ENCODE measurements around the gene BCLAF1. TPM values are rescaled to one million over a fixed set of nuclear protein-coding genes. Genes with fewer than 3 reads are reported as not detected.
"Not testable (repeated sequence)": the region's sequence is repeated elsewhere in the genome, so short reads cannot be mapped to it uniquely, and the experiment has no call there.

BCLAF1 gene
- total RNA-seq, 1 donor from 2014 or later = 108 TPM

- DNase-seq = no peak
These were observed 20.2 kb upstream of the BCLAF1 start for GRCh38 chr6:136309729-136310311.

- DNase-seq = no peak
These were observed 19.5 kb upstream of the BCLAF1 start for GRCh38 chr6:136309171-136309570.

GRCh38 chr6:136308469-136308868, 18.8 kb upstream of the BCLAF1 start:
- DNase-seq = not testable (repeated sequence)

GRCh38 chr6:136307351-136307750, 17.7 kb upstream of the BCLAF1 start:
- DNase-seq = no peak

GRCh38 chr6:136306466-136306865, 16.8 kb upstream of the BCLAF1 start:
- DNase-seq = no peak

GRCh38 chr6:136304410-136304809, 14.8 kb upstream of the BCLAF1 start:
- DNase-seq = no peak

GRCh38 chr6:136303516-136303915, 13.9 kb upstream of the BCLAF1 start:
- no peak for DNase-seq

GRCh38 chr6:136294621-136295020, 5.0 kb upstream of the BCLAF1 start:
- no peak for DNase-seq

GRCh38 chr6:136290410-136291010, 864 bp upstream of the BCLAF1 start:
- peak; percentile 91 for DNase-seq

GRCh38 chr6:136289327-136289578, 393 bp downstream of the BCLAF1 start:
- peak; percentile 94 for DNase-seq

GRCh38 chr6:136288566-136289326, 900 bp downstream of the BCLAF1 start:
- DNase-seq = peak; percentile 96

- peak; percentile 16 for DNase-seq
These were observed 4.7 kb downstream of the BCLAF1 start for GRCh38 chr6:136284909-136285308.

- DNase-seq = no peak
These were observed 6.7 kb downstream of the BCLAF1 start for GRCh38 chr6:136282906-136283305.

GRCh38 chr6:136280032-136280609, 9.5 kb downstream of the BCLAF1 start:
- DNase-seq = no peak

- no peak for DNase-seq
These were observed 15.6 kb downstream of the BCLAF1 start for GRCh38 chr6:136274062-136274461.

- DNase-seq = no peak
These were observed 24.5 kb downstream of the BCLAF1 start for GRCh38 chr6:136265101-136265500.

GRCh38 chr6:136262940-136263339, 26.7 kb downstream of the BCLAF1 start:
- DNase-seq = no peak

GRCh38 chr6:136254851-136255466, 34.7 kb downstream of the BCLAF1 start:
- no peak for DNase-seq

GRCh38 chr6:136253734-136254133, 35.9 kb downstream of the BCLAF1 start:
- DNase-seq = no peak

GRCh38 chr6:136252441-136252840, 37.2 kb downstream of the BCLAF1 start:
- DNase-seq = no peak

GRCh38 chr6:136251394-136251793, 38.3 kb downstream of the BCLAF1 start:
- peak; percentile 11 for DNase-seq

- no peak for DNase-seq
These were observed 39.0 kb downstream of the BCLAF1 start for GRCh38 chr6:136250686-136251008.

GRCh38 chr6:136249811-136250685, 39.6 kb downstream of the BCLAF1 start, which contains the start of gene MTFR2:
Gene MTFR2, minus strand, starts transcription at chr6:136250311. Its CDS starts 1,212 bp downstream, at chr6:136249099.
- peak; percentile 100 for DNase-seq

Data from dermis blood vessel endothelial cell (primary cell).